GM18502 (cell line): ENCODE results near the gene TMEM132D.

Source experiments
- ATAC-seq: cut with Tn5 transposase; IDR thresholded peaks from one replicate; pipeline ENCODE4 v1.9.1; 2021; ENCODE audit warnings: mild to moderate bottlenecking; ENCODE audit not compliant: unreplicated experiment, poor library complexity

Gene TMEM132D

DNA sequence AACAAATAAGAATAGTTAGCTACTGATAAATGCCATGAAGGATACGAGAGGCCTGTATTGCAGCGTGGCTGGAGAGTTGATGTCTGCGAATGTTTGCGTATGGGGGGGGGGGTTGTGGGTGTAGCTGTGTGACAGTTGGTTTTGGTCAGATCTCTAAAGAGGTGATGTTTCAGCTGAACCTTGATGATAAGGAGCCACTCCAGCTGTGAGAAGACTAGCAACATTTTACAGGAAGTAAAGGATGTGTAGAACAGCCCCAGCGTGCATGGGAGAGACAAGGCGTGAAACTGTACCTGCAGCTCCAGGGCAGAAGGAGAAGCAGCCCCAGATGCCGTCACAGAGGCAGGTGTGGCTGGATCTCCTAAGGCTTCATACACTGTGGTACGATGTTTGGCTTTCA, 416.9 kb downstream of the TMEM132D start:
- ATAC-seq: no peak

DNA sequence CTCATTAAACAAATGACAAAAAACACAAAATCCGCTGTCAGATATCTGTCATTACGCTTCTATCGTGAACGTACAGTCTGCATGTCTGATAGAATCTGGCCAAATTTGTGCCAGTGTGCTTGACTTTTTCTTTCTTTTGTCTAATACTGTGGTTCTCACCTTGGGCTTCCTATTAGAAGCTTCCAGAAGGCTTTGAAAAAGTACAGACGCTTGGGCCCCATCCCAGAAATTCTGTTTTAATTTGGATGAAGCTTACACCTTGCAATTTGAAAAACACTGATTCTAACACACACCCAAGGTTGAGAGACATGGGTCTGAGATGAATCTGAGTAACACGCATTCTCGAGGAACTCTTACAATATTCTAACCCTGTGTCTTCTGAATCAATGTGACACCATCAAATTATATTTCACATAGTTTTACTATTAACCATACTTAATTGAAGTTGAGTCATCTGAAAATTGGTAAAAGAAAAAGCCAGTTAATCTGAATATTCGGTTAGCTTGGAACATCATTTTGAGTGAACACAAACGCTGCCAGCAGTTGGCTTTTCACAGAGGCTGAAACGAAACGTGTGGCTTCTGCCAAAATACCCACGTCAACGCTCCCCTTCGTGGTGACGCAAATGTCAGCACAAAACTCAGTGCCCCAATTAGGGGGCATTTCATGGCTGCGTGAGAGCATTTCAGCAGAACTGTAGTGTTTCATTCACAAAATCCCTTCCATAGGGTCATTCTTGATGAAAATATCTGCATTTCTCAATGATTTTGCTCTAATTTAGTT, 420.5 kb downstream of the TMEM132D start:
- no peak for ATAC-seq

DNA sequence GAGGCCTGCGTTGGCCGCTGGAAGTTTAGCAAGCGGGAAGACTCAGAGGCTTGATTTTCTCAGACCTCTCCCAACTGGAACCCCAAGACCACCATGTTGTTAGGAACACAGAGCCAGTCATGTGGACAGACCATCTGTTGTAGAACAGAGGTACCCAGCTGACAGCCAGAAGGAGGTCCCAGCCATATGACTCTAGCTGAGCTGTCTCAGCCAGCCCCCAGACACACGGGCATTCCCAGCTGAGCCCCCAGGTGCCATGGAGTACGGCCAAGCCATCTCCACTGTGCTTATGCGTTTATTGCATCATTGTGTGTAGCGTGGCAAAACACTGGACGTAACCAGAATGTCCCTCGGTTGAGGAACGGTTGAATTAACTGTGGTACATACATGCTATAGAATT, 421.9 kb downstream of the TMEM132D start:
- ATAC-seq: no peak

DNA sequence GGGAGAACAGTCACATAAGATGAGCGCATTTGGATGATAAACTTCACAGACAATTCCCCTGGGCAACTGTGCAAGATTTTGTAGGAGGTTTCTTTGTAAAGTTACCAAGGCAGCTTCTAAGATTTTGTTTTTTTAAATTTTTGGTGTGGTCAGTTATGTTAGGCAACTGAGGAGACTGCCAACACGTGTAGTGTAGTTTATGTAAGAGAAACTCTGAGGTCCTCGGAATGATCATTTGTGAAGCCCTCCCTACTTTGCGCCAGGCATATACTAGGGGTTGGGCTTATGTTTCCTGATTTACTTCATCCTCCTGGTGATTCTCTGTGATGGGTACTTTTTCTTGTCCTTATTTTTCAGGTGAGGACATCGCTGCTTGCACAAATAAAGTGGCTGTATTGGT, 433.6 kb downstream of the TMEM132D start:
- ATAC-seq: no peak

DNA sequence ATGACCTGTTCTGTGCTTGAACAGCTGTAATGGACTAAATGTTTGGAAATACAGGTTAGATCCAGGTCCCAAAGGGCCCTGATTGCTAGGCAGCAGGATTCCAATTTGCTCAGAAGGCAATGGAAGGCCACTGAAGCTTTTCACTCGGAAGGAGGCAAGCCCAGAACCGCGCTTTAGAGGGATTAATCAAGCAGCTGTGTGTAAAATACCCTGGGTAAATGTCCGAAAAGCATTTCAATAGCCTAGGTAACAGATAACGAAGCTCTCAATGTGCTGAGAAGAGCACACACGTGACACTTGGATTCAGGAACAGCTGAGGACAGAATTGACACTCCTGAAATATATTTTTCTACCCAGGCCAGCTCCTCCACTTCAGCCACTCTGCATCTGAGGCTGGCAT, 436.1 kb downstream of the TMEM132D start:
- no peak for ATAC-seq

DNA sequence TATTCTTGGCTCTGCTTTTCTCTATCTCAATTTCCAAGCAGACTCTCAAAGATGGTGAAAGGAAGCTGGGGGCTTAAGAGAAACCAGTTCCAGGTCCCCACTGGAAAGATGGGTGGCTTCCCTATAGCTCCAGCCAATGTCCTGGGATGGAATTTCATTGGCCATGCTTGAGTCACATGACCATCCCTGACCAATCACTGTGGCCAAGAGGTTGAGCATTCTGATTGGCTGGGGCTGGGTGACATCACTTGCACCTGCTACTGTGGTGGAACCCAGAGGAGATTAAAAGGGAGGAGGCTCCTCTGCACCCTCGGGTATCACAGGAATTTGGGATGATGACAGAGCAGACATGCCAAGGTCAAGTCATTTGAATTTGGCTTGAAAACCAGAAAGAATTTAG, 436.5 kb downstream of the TMEM132D start:
- no peak for ATAC-seq

DNA sequence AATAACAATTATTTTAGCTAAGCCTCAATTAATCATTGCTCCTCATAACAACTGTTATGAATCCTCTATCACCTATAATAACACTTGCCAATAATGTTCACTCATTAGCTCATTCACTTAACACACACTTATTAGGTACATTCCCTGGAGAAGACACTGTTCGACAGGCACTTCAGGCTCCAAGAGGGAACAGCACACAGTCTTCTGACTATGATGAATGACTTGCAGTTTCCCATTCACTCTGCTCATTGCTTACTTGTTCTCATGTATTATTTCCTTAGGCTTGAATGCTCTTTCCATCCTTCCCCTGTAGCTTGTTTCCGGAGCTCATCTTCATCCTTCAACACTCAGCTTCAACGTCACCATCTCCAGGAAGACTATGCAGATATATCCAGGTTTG, 437.3 kb downstream of the TMEM132D start:
- ATAC-seq: no peak

DNA sequence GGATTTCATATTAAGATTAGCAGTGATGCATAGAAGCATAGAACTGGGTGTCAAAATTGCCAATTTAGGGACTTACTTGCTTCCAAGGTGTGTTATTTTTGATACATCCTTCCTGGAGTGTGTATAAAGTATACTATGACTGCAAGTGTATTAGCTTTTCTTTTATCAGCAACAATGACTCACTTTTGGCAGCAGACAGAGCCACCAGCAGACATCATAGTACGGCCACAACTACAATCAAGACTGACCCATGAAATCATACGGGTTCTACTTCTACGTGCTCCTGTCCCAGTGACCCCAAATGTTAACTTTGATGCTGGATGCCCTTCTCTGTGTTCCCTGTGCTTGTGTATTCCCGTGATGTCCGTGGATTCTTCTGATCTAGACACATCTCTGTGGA, 443.9 kb downstream of the TMEM132D start:
- ATAC-seq: no peak

DNA sequence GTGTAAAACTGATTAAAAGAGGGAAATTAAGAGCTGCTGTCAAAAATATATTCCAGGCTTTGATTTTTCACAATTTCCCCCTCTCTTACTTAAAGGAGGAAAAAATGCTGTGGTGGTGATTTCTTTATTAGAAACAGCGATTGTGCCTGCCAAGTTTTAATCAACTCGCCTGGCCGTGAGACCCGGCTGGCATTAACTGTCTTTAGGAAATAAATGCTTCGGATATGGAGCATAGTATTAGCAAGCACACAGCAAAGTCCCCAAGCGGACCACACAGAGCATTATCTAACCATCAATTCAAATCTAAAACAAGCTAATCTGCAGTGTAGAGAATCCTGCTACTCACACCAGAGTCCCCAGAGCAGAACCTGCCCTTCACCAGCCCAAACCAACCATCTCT, 457.1 kb downstream of the TMEM132D start:
- no peak for ATAC-seq

DNA sequence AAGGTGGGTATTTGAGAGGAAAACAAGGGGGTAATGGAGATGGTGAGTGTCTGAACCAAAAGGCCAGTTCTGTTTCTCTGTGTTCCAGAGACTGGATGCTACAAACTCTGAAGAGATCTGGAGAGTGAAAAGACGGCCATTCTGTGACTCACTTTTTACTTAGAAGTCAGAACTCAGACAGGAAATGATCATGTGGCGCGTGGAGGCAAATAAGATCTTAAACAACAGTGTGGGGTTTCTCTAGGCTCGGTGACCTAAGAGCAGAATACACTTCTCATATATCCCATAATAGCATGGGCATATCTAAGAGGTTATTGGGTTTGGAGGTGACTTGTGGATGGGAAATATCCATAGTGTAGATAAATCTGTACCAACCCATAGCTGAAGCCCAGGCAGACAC, 463.5 kb downstream of the TMEM132D start:
- ATAC-seq: no peak

DNA sequence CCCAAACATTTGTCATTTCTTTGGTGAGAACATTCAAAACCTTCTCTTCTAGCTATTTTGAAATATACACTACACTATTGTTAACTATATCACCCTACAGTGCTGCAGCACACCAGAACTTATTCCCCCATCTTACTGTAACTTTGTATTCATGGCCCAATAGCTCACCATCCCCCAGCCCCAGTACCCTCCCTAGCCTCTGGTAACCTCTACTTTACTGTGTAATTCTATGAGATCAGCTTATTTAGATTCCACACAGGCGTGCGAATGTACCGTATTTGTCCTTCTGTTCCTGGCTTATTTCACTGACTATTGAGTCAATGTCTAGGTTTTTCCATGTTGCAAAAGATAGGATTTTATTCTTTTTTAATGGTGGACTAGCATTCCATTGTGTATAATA, 469.0 kb downstream of the TMEM132D start:
- no peak for ATAC-seq

DNA sequence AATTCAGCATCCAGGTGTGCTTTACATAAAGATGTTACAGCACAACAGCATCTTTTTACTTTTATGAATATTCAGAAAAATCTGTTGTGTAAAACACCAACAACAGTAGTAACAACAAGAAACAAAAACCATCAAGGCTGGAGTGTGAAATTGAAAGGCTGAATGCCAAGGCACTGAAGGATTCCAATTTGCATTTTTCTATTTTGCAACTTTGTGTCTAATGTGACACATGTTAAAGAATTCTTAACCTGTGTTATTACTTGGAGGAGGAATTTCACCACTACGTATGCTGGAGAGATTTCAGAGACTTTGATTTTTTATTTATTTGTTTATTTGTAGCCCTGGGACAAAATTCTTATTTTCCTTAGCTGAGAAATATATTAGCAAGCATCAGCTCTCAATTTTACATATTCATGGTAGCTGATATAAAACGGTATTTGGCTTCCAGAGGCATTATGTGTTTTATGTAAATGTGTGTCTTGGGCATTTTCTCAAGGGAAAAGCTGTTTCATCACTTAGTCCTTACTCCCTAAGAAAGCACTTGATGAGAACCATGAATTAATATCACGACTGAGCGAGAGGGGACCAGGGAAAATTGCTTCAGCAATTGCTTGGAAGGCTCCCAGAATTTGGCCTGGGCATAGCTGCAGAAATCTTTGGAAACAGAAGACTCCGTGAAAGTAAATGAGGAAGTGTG, 475.4 kb downstream of the TMEM132D start:
- no peak for ATAC-seq

DNA sequence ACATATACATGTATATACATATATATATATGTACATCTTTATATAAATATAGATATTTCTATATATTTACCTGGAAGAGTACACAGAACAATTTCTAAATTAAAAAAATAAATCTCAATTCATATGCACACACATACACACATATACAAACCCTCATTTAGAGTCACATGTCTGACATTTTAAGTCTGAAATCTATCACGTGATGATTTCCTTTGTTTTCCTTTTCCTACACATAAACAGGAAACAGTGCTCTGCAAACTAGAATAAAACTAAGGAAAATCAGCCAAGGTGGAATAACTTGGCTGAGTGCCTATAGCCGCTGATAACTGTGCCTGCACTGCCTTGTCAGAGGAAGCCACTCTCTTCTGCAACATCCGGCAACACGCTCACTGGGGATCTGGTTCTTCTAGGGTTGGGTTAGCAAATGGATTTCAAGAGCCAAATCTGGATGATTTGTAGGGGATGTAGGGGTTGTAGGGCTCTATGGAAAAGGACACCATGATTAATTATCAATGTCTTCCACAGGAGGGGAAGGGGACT, 480.7 kb downstream of the TMEM132D start:
- ATAC-seq: no peak

DNA sequence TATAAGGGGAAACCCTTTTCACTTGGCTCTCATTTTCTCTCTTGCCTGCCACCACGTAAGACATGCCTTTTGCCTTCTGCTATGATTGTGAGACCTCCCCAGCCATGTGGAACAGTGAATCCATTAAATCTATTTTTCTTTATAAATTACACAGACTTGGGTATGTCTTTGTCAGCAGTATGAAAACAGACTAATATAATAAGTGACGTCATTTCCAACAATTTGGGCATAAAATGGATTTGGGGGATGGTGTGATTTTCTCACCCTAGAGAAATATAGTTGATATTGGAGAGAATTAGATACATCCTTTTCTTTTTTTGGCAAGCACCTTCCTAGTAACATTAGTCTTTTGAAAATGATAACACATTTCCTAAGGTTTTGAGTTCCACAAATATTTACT, 490.5 kb downstream of the TMEM132D start:
- ATAC-seq: no peak

DNA sequence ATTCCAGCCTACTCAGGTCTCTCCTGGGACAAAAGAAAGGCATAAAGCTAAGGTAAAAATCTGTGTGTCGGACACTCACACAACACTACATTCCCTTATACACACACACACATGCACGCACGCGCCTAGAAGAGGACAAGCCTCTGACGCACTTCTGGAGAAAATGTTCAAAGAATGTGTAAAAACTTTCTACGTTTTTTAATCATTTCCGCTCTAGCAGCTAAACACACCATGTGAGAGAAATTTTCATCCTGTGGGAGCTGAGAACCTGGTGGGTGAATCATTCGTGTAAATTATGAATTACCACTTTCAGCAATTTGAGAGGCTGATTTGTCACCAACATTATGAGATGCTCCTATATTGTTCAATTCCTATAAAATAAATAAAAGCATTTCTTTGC, 494.5 kb downstream of the TMEM132D start:
- ATAC-seq: no peak

DNA sequence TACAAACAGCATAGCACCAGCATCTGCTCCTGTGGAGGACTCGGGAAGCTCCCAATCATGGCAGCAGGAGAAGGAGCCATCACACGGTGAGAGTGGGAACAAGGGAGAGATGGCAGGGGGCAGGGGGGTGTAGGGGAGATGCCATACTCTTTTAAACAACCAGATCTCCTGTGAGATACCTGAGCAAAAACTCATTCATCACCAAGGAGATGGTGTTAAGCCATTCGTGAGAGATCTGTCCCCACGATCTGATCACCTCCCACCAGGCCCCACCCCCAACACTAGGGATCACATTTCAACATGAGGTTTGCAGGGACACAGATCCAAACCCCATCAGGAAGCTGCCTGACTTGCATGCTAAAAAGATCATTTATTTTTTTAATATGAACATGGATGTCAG, 499.3 kb downstream of the TMEM132D start:
- no peak for ATAC-seq

DNA sequence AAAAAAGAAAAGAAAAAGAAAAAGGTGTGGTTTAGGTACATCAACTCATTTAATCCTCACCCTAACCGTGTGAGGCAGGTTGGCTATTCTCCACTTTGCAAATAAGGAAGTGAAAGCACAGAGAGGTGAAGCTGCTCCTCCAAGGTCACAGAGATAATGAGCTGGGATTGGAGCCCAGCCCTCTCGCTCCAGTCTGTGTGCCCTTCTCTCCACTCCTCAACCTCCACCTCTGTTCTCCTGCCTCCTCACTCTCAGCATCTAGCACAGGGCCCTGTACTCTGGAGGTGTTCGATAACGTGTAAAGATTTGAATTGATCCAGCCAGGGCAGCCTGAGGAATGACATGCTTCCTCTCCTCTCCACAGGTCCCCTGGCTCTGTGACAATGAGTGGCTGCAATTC, 502.3 kb downstream of the TMEM132D start:
- ATAC-seq: no peak

DNA sequence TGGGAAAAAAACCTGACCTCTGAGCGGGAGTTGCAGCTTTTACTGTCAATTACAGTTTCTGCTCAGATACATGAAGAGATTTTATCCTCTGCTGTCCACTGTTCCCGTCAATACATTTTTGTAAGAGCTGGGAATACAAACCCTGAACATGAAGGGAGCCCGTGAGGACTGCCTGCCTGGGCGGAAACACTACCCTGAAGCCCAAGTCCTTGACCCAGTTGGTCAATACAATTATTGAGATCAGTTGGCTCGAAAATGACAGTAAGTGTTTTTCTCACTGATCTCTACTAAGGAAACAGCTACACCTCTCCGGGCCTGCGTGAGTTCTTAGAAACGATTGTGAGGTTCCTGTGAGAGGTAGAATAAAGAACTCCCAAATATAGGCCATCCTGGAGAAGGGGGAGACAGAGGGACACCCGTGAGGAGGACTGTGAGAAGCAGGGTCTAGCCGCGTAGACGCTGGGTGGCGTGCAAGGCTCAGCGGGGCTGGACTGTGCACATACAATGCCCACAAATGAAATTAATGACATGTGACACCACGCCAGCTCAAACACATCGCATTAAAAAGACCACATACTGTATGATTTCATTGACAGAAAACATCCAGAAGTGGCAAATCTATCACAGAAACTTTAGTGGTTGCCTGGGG, 509.5 kb downstream of the TMEM132D start:
- no peak for ATAC-seq

DNA sequence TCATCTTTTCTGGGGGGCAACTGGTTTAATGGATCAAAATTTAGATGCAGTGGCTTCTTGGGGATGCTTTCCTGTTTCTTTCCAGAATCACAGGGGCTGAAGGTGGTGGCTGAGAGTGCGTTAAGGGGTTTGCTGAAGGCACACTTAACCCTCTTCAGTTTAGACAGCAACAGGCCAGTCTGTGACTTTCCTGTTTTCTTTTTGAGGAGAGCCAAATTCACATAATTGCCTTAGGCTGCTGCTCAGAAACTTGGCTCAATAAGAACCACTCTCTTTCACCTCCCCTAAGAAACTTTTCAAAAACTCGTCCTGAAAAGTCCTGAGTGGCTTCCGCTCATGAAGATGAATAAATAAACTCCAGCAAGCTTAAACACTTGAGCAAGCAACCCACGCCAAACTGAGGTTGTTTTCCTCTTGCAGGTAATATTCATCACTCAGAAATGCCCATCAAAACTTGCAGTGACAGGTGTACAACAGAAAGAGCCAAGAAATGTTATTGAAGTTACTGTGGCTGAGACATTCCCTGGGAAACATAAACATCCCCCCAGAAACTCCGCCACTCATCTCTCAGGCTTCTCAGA, 510.4 kb downstream of the TMEM132D start:
- no peak for ATAC-seq

DNA sequence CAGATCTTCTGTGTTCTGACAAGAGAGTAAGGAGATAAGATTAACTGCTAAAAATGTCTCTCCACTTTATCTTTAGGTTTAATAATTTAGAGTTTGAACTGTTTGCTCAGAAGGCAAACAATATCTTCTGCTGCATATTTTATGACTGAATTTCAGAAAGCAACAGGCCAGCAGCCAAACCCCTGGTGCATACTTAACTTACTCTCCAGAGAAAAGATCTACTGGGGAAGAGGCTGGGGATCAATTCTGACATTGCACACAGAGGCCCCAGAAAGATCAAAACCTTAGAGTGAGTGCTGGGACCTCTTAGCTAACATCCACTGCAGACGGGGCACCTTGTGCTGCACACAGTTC, 518.2 kb downstream of the TMEM132D start:
- no peak for ATAC-seq

DNA sequence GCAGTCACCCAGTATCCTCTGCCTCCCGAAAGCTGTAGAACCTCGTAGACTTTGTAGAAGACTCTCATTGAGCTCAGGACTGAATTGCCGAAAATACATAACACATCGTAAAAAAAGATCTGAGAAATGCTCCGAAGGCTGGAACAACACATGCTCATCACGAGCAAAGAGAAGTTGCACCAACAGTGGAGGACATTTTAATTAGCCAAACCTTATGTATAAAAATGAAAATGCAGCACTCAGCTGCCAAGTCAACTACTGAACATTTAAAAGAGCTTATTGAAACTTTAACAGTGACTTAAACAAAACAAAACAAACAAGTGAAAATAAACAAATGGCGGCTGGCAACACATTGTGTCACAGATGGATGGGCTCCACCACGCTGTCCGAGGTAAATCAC, 519.9 kb downstream of the TMEM132D start:
- ATAC-seq: no peak
